Osteoblast (primary cell): ENCODE results near the gene LTBP1. TPM values are rescaled to one million over a fixed set of nuclear protein-coding genes. Genes with fewer than 3 reads are reported as not detected.

Experiments used
- DNase-seq: peaks from one replicate; pipeline ENCODE4 v3.0.0; 2011; ENCODE audit warnings: low spot score, mixed read lengths; ENCODE audit not compliant: insufficient read length; ENCODE audit errors: missing footprints
- H2AFZ ChIP-seq: 2 replicates; pipeline ENCODE4 v1.6.0; 2011; ENCODE audit warnings: mild to moderate bottlenecking, low read length
- H3K27ac ChIP-seq: 2 replicates; pipeline ENCODE4 v1.5.1; 2011; ENCODE audit warnings: mild to moderate bottlenecking, low read depth, low read length, moderate library complexity
- H3K27me3 ChIP-seq: 2 replicates; pipeline ENCODE4 v1.6.0; 2012; ENCODE audit warnings: mild to moderate bottlenecking, control low read depth, inconsistent platforms, low read length, moderate library complexity; ENCODE audit not compliant: insufficient read depth
- H3K36me3 ChIP-seq: 2 replicates; pipeline ENCODE4 v1.5.1; 2011; ENCODE audit warnings: mild to moderate bottlenecking, low read length, control low read depth, moderate library complexity; ENCODE audit not compliant: insufficient read depth
- H3K4me1 ChIP-seq: 2 replicates; pipeline ENCODE4 v1.5.1; 2011; ENCODE audit warnings: mild to moderate bottlenecking, low read length, control low read depth, moderate library complexity; ENCODE audit not compliant: insufficient read depth
- H3K4me2 ChIP-seq: 2 replicates; pipeline ENCODE4 v1.6.0; 2011; ENCODE audit warnings: mild to moderate bottlenecking, low read length; ENCODE audit not compliant: insufficient read depth
- H3K4me3 ChIP-seq: fragments of 200-600 bp; sonication (generic); 3 replicates; pipeline ENCODE4 v1.5.1; 2012; ENCODE audit warnings: mild to moderate bottlenecking, low read length, inconsistent platforms; ENCODE audit not compliant: insufficient read depth
- H3K79me2 ChIP-seq: 2 replicates; pipeline ENCODE4 v1.6.0; 2012; ENCODE audit warnings: mild to moderate bottlenecking, low read length, control low read depth, inconsistent platforms; ENCODE audit not compliant: insufficient read depth
- H3K9me3 ChIP-seq: 2 replicates; pipeline ENCODE4 v1.5.1; 2011; ENCODE audit warnings: low read depth, low read length, control low read depth
- H4K20me1 ChIP-seq: 2 replicates; pipeline ENCODE4 v1.6.0; 2012; ENCODE audit warnings: mild to moderate bottlenecking, low read length, control low read depth; ENCODE audit not compliant: insufficient read depth
- total RNA-seq: library from RNA; depleted of rRNA; stranded (reverse); fragments of >200 nt; gene quantifications from 2 replicates; pipeline ENCODE4 v1.2.3, GENCODE V29; 2012
- TF ChIP-seq, protein P1 (sequence below): IDR thresholded peaks from 2 replicates; pipeline ENCODE4 v1.5.1; 2011; ENCODE audit warnings: mild to moderate bottlenecking, low read depth, low read length, moderate library complexity; ENCODE audit errors: extremely low read depth

Gene LTBP1
- total RNA-seq, 1 donor: 224 TPM

- Histone ChIP-seq H3K27ac (peak overlapping the region; percentile 83), H3K27me3 (no peaks in the 10 kb centered on the region), H2AFZ (peak overlapping the region; percentile 56), H3K4me2 (peak overlapping the region; percentile 69), H3K9me3 (no peaks in the 10 kb centered on the region), H3K79me2 (no peaks in the 10 kb centered on the region), H3K36me3 (no peaks in the 10 kb centered on the region), H3K4me1 (peaks cover 53% of the 10 kb centered on the region), H4K20me1 (no peaks in the 10 kb centered on the region), H3K4me3 (peak overlapping the region; percentile 30)
- TF ChIP-seq, protein P1, sequence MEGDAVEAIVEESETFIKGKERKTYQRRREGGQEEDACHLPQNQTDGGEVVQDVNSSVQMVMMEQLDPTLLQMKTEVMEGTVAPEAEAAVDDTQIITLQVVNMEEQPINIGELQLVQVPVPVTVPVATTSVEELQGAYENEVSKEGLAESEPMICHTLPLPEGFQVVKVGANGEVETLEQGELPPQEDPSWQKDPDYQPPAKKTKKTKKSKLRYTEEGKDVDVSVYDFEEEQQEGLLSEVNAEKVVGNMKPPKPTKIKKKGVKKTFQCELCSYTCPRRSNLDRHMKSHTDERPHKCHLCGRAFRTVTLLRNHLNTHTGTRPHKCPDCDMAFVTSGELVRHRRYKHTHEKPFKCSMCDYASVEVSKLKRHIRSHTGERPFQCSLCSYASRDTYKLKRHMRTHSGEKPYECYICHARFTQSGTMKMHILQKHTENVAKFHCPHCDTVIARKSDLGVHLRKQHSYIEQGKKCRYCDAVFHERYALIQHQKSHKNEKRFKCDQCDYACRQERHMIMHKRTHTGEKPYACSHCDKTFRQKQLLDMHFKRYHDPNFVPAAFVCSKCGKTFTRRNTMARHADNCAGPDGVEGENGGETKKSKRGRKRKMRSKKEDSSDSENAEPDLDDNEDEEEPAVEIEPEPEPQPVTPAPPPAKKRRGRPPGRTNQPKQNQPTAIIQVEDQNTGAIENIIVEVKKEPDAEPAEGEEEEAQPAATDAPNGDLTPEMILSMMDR: no peak
- no peak for DNase-seq
These were observed 180.2 kb downstream of the LTBP1 start for GRCh38 chr2:33126958-33127357.

GRCh38 chr2:33129263-33130053 lies 182.7 kb downstream of the LTBP1 start:
- peak overlapping the region; percentile 61 for H3K4me2 ChIP-seq
- TF ChIP-seq, protein P1: no peak
- no peaks in the 10 kb centered on the region for H3K27me3 ChIP-seq
- H3K36me3 ChIP-seq: no peaks in the 10 kb centered on the region
- no peak for DNase-seq
- no peaks in the 10 kb centered on the region for H3K79me2 ChIP-seq
- peak overlapping the region; percentile 71 for H3K27ac ChIP-seq
- no peaks in the 10 kb centered on the region for H3K9me3 ChIP-seq
- H2AFZ ChIP-seq: no peak overlapping the region
- no peaks in the 10 kb centered on the region for H4K20me1 ChIP-seq
- no peak overlapping the region for H3K4me3 ChIP-seq
- H3K4me1 ChIP-seq: peaks cover 70% of the 10 kb centered on the region

DNA sequence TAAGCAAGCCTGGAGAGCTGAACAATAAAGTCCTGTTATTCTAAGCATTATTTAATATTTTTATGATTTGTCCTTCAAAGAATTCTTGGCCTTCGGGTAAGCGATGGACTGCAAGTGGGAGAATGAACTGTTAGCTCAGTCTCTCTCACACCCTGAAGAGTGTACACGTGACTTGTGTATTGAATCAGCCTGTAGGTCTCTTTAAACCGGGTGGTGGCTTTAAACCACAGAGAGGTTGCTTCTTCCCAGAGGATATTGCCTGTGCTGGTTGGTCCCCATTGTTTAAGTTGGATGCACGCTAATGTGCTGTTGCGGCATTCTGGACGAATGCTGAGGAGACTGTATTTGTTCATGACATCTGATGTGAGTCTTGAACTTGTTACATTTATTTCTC lies 183.3 kb downstream of the LTBP1 start:
- no peaks in the 10 kb centered on the region for H3K27me3 ChIP-seq
- peaks cover 70% of the 10 kb centered on the region for H3K4me1 ChIP-seq
- TF ChIP-seq, protein P1: no peak
- no peaks in the 10 kb centered on the region for H3K36me3 ChIP-seq
- H3K4me3 ChIP-seq: peak overlapping the region; percentile 6
- peak overlapping the region; percentile 61 for H3K4me2 ChIP-seq
- H3K27ac ChIP-seq: peak overlapping the region; percentile 71
- H3K79me2 ChIP-seq: no peaks in the 10 kb centered on the region
- peak overlapping the region; percentile 38 for H2AFZ ChIP-seq
- H4K20me1 ChIP-seq: no peaks in the 10 kb centered on the region
- H3K9me3 ChIP-seq: no peaks in the 10 kb centered on the region
- DNase-seq: peak; percentile 84

DNA sequence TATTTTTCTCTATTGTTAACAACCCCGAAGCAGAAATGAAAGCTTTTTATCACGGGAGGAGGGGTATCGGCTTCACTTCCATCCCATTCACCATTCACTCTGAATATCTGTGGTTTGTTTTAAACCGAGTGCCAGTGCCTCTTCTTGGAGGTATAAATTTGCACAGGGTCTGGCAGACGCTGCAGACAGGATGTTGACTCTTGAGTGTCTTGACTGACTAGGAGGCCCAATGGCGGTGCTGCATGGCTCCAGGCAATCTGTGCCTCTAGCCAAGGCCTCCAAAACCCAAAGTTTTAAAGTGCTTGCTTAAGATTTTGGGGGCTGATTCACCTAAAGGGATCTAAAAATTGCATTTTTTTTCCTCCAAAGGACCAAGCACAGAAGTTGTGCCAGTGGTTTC lies 183.8 kb downstream of the LTBP1 start:
- Histone ChIP-seq H3K9me3 (no peaks in the 10 kb centered on the region), H3K27ac (peak overlapping the region; percentile 71), H3K79me2 (no peaks in the 10 kb centered on the region), H2AFZ (peak overlapping the region; percentile 38), H3K4me1 (peaks cover 70% of the 10 kb centered on the region), H3K4me3 (peak overlapping the region; percentile 6), H3K27me3 (no peaks in the 10 kb centered on the region), H3K36me3 (no peaks in the 10 kb centered on the region), H3K4me2 (peak overlapping the region; percentile 61), H4K20me1 (no peaks in the 10 kb centered on the region)
- TF ChIP-seq, protein P1: no peak
- no peak for DNase-seq
